Measurements from ENCODE around the gene C5orf24. TPM values are rescaled to one million over a fixed set of nuclear protein-coding genes. Genes with fewer than 3 reads are reported as not detected.
"Not testable (repeated sequence)": the region's sequence is repeated elsewhere in the genome, so short reads cannot be mapped to it uniquely, and the experiment has no call there.

C5orf24 gene
- total RNA-seq, 4 donors from 2014 or later = 24.8 to 36.7 (median 35.6) TPM

- Histone ChIP-seq H3K36me3 (peaks cover 0 to 79% (median 0%) of the 10 kb centered on the region in 3 donors), H3K4me1 (no peaks in the 10 kb centered on the region), H3K4me3 (no peak overlapping the region), H3K27me3 (no peaks in the 10 kb centered on the region), H3K9me3 (no peaks in the 10 kb centered on the region), H3K27ac (no peak overlapping the region)
- TF ChIP-seq POLR2A (IDR thresholded peaks at IDR 0.05) (no peak), CTCF (IDR thresholded peaks at IDR 0.05) (no peak)
- no peak for DNase-seq
Observed at GRCh38 chr5:134825212-134825611, 20.6 kb upstream of the C5orf24 start.

- Histone ChIP-seq H3K27me3 (no peaks in the 10 kb centered on the region), H3K27ac (no peak overlapping the region), H3K4me3 (no peak overlapping the region), H3K9me3 (no peaks in the 10 kb centered on the region), H3K36me3 (peaks cover 0 to 24% (median 0%) of the 10 kb centered on the region in 3 donors), H3K4me1 (peaks cover 0 to 7% (median 0%) of the 10 kb centered on the region in 4 donors)
- no peak for DNase-seq
- TF ChIP-seq POLR2A (IDR thresholded peaks at IDR 0.05) (no peak), CTCF (IDR thresholded peaks at IDR 0.05) (no peak)
Observed at GRCh38 chr5:134833340-134834032, 12.3 kb upstream of the C5orf24 start.

GRCh38 chr5:134835623-134836022 lies 10.1 kb upstream of the C5orf24 start:
- DNase-seq = no peak
- TF ChIP-seq POLR2A (IDR thresholded peaks at IDR 0.05) = no peak
- TF ChIP-seq CTCF (IDR thresholded peaks at IDR 0.05) = no peak
- no peak overlapping the region for H3K4me3 ChIP-seq
- peaks cover 0 to 17% (median 0%) of the 10 kb centered on the region in 3 donors for H3K36me3 ChIP-seq
- no peaks in the 10 kb centered on the region for H3K27me3 ChIP-seq
- H3K9me3 ChIP-seq = no peaks in the 10 kb centered on the region
- peaks cover 0 to 7% (median 0%) of the 10 kb centered on the region in 4 donors for H3K4me1 ChIP-seq
- no peak overlapping the region for H3K27ac ChIP-seq

GRCh38 chr5:134837530-134838181 lies 8.1 kb upstream of the C5orf24 start:
- no peak overlapping the region for H3K4me3 ChIP-seq
- peaks cover 0 to 9% (median 0%) of the 10 kb centered on the region in 3 donors for H3K36me3 ChIP-seq
- TF ChIP-seq CTCF (IDR thresholded peaks at IDR 0.05) (no peak), POLR2A (IDR thresholded peaks at IDR 0.05) (no peak)
- no peaks in the 10 kb centered on the region for H3K27me3 ChIP-seq
- no peaks in the 10 kb centered on the region for H3K9me3 ChIP-seq
- peaks cover 0 to 7% (median 0%) of the 10 kb centered on the region in 4 donors for H3K4me1 ChIP-seq
- peak overlapping the region in 1 of 4 donors; percentile 13 for H3K27ac ChIP-seq
- DNase-seq = no peak

GRCh38 chr5:134838361-134838760 lies 7.4 kb upstream of the C5orf24 start:
- not testable (repeated sequence) for H3K4me3 ChIP-seq, H3K27me3 ChIP-seq, H3K36me3 ChIP-seq, DNase-seq, H3K4me1 ChIP-seq, H3K9me3 ChIP-seq
- H3K27ac ChIP-seq = peak overlapping the region in 1 of 4 donors; percentile 13

- TF ChIP-seq POLR2A (IDR thresholded peaks at IDR 0.05) (no peak), CTCF (IDR thresholded peaks at IDR 0.05) (no peak)
Observed at GRCh38 chr5:134840811-134841210, 5.0 kb upstream of the C5orf24 start.

More at GRCh38 chr5:134840811-134841210, 5.0 kb upstream of the C5orf24 start:
- Histone ChIP-seq H3K27ac (no peak overlapping the region), H3K9me3 (no peaks in the 10 kb centered on the region), H3K4me1 (peaks cover 0 to 8% (median 6%) of the 10 kb centered on the region in 4 donors), H3K36me3 (peaks cover 0 to 5% (median 0%) of the 10 kb centered on the region in 3 donors), H3K27me3 (no peaks in the 10 kb centered on the region), H3K4me3 (no peak overlapping the region)
- DNase-seq = no peak

Data from Peyer's patch (tissue), 4 donors.